GM23338 (cell line): Measurements from ENCODE around the gene CETN2. TPM values are rescaled to one million over a fixed set of nuclear protein-coding genes. Genes with fewer than 3 reads are reported as not detected.

Experiments
- ATAC-seq: fragments of 200-7000 bp; cut with Tn5 transposase; 3 replicates; pipeline ENCODE4 v1.9.1; 2020
- DNase-seq: peaks from one replicate; pipeline ENCODE4 v3.0.0-alpha.2; 2015; ENCODE audit warnings: low spot score
- H2AFZ ChIP-seq: fragments of 200-600 bp; sonication (generic); 2 replicates; pipeline ENCODE4 v1.8.0; 2016; ENCODE audit warnings: antibody characterized with exemption, mild to moderate bottlenecking, moderate library complexity
- H3F3A ChIP-seq: fragments of 200-600 bp; sonication (generic); replicated peaks from 2 replicates; pipeline ENCODE4 v1.8.0; 2017; ENCODE audit warnings: antibody characterized with exemption, mixed run types, low read depth
- H3K27ac ChIP-seq: fragments of 200-600 bp; sonication (generic); 2 replicates; pipeline ENCODE4 v1.6.1; 2016; ENCODE audit warnings: low read depth
- H3K27me3 ChIP-seq: fragments of 200-600 bp; sonication (generic); 2 replicates; pipeline ENCODE4 v1.8.0; 2016; ENCODE audit warnings: mild to moderate bottlenecking, mixed run types, moderate library complexity; ENCODE audit not compliant: insufficient read depth
- H3K36me3 ChIP-seq: fragments of 200-600 bp; sonication (generic); 2 replicates; pipeline ENCODE4 v1.8.0; 2016; ENCODE audit warnings: mild to moderate bottlenecking; ENCODE audit not compliant: insufficient read depth
- H3K4me1 ChIP-seq: fragments of 200-600 bp; sonication (generic); 2 replicates; pipeline ENCODE4 v1.8.0; 2016; ENCODE audit warnings: mild to moderate bottlenecking, moderate library complexity; ENCODE audit not compliant: insufficient read depth
- H3K4me2 ChIP-seq: fragments of 200-600 bp; sonication (generic); 2 replicates; pipeline ENCODE4 v1.7.1; 2017; ENCODE audit warnings: mixed run types
- H3K4me3 ChIP-seq: fragments of 200-600 bp; sonication (generic); 2 replicates; pipeline ENCODE4 v1.6.1; 2016; ENCODE audit warnings: mixed run types
- H3K79me2 ChIP-seq: fragments of 200-600 bp; sonication (generic); replicated peaks from 2 replicates; pipeline ENCODE4 v1.8.0; 2017; ENCODE audit warnings: mild to moderate bottlenecking; ENCODE audit not compliant: insufficient read depth
- H3K9me2 ChIP-seq: fragments of 200-600 bp; sonication (generic); 2 replicates; pipeline ENCODE4 v1.8.0; 2017; ENCODE audit not compliant: insufficient read depth
- H4K20me1 ChIP-seq: fragments of 200-600 bp; sonication (generic); replicated peaks from 2 replicates; pipeline ENCODE4 v1.8.0; 2017; ENCODE audit warnings: mild to moderate bottlenecking; ENCODE audit not compliant: insufficient read depth
- H3K27ac Mint-ChIP-seq: 2 replicates; pipeline ENCODE4 v1.8.0; 2020; ENCODE audit warnings: inconsistent platforms, mild to moderate bottlenecking, moderate library complexity, mixed read lengths
- H3K27me3 Mint-ChIP-seq: 3 replicates; pipeline ENCODE4 v1.8.0; 2022; ENCODE audit warnings: low read depth, mild to moderate bottlenecking, moderate library complexity, mixed read lengths, inconsistent platforms; ENCODE audit not compliant: insufficient read depth, poor library complexity
- H3K36me3 Mint-ChIP-seq: 3 replicates; pipeline ENCODE4 v1.8.0; 2021; ENCODE audit warnings: low read depth, mild to moderate bottlenecking, inconsistent platforms, moderate library complexity, mixed read lengths
- H3K4me1 Mint-ChIP-seq: 3 replicates; pipeline ENCODE4 v1.8.0; 2020; ENCODE audit warnings: mild to moderate bottlenecking, inconsistent platforms, mixed read lengths
- H3K4me3 Mint-ChIP-seq: 3 replicates; pipeline ENCODE4 v1.8.0; 2021; ENCODE audit warnings: moderate library complexity, mild to moderate bottlenecking, inconsistent platforms, mixed read lengths
- H3K9me3 Mint-ChIP-seq: 3 replicates; pipeline ENCODE4 v1.8.0; 2020; ENCODE audit warnings: moderate library complexity, mild to moderate bottlenecking, inconsistent platforms, mixed read lengths
- CREB1 ChIP-seq: fragments of 250-450 bp; sonication (Bioruptor Pico); IDR thresholded peaks from 2 replicates; pipeline ENCODE4 v1.5.0; 2020; ENCODE audit warnings: low read depth, mild to moderate bottlenecking, moderate library complexity
- EZH2 ChIP-seq: fragments of 200-600 bp; sonication (generic); IDR thresholded peaks from one replicate; pipeline ENCODE4 v1.8.0; 2017; ENCODE audit warnings: antibody characterized with exemption, mild to moderate bottlenecking, low read depth; ENCODE audit not compliant: unreplicated experiment
- EZH2phosphoT487 ChIP-seq: fragments of 200-600 bp; sonication (generic); IDR thresholded peaks from one replicate; pipeline ENCODE4 v1.8.1; 2018; ENCODE audit warnings: antibody characterized with exemption; ENCODE audit not compliant: unreplicated experiment
- JUNB ChIP-seq: IDR thresholded peaks from one replicate; pipeline ENCODE4 v1.6.1; 2016; ENCODE audit warnings: antibody characterized with exemption; ENCODE audit not compliant: unreplicated experiment
- NANOG ChIP-seq: IDR thresholded peaks from 2 replicates; pipeline ENCODE4 v1.6.1; 2016; ENCODE audit warnings: antibody characterized with exemption, borderline replicate concordance
- POLR2AphosphoS5 ChIP-seq: IDR thresholded peaks from 2 replicates; pipeline ENCODE4 v1.6.1; 2016; ENCODE audit warnings: antibody characterized with exemption, low read depth
- STAT1 ChIP-seq: IDR thresholded peaks from one replicate; pipeline ENCODE4 v1.6.1; 2016; ENCODE audit warnings: antibody characterized with exemption; ENCODE audit not compliant: unreplicated experiment
- ZNF114 ChIP-seq: fragments of 250-450 bp; sonication (Bioruptor Pico); IDR thresholded peaks from 2 replicates; pipeline ENCODE4 v1.5.0; 2020; ENCODE audit warnings: mild to moderate bottlenecking, moderate library complexity
- ZNF331 ChIP-seq: fragments of 250-450 bp; sonication (Bioruptor Pico); IDR thresholded peaks from 2 replicates; pipeline ENCODE4 v1.5.0; 2020; ENCODE audit warnings: low read depth, mild to moderate bottlenecking, moderate library complexity
- polyA plus RNA-seq: library from polyadenylated mRNA; unstranded; fragments of >200 nt; fragmentation: Nextera tagmentation; extraction: Ambion mirVana; gene quantifications from 2 replicates; pipeline ENCODE4 v1.2.1, GENCODE V29; 2016
- total RNA-seq: library from RNA; depleted of rRNA; stranded (reverse); fragments of >200 nt; shearing (Covaris generic); gene quantifications from 2 replicates; pipeline ENCODE4 v1.2.3, GENCODE V29; 2014
- TF ChIP-seq, protein P1 (sequence below): IDR thresholded peaks from one replicate; pipeline ENCODE4 v1.6.1; 2018; ENCODE audit warnings: antibody characterized with exemption; ENCODE audit not compliant: unreplicated experiment
- TF ChIP-seq, protein P2 (sequence below): fragments of 250-450 bp; sonication (Bioruptor Pico); IDR thresholded peaks from 2 replicates; pipeline ENCODE4 v1.5.0; 2020; ENCODE audit warnings: mild to moderate bottlenecking, moderate library complexity
- TF ChIP-seq, protein P3 (sequence below), 2 experiments: fragments of 200-600 bp in 1 of 2; sonication (generic) in 1 of 2; conservative IDR thresholded peaks; 2 replicates each; pipeline versions ENCODE4 v1.5.1 to v1.6.1; 2016 to 2017; ENCODE audit warnings: antibody characterized with exemption in 2 of 2, low read depth in 2 of 2, mild to moderate bottlenecking in 2 of 2, moderate library complexity in 1 of 2
- TF ChIP-seq, protein P4 (sequence below): IDR thresholded peaks from 2 replicates; pipeline ENCODE4 v1.6.1; 2016; ENCODE audit warnings: antibody characterized with exemption

The CETN2 gene
- total and polyA plus RNA-seq, 2 experiments from 2014 or later = 23.9 to 53.7 TPM

DNA sequence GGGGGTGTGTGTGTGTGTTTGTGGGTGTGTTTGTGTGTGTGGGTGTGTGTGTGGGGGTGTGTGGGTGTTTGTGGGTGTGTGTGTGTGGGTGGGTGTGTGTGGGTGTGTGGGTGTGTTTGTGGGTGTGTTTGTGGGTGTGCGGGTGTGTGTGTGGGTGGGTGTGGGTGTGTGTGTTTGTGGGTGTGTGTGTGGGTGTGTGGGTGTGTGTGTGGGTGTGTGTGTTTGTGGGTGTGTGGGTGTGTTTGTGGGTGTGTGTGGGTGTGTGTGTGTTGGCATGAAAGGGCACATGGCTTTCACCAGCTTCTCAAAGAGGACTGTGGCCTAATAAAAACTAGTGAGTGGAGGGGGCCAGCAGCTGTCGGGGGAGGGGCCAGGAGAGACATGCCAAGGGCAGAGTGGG is 42.0 kb upstream of the CETN2 start:
- 0 out of 2 replicates have a peak overlapping the region, but pooled peaks have one; percentile 65 for H3K27ac Mint-ChIP-seq
- peaks cover 7% of the 10 kb centered on the region; the same call in 2 of the 3 replicates for H3K9me3 Mint-ChIP-seq
- H3K4me1 Mint-ChIP-seq = peaks cover 11% of the 10 kb centered on the region

More for the DNA sequence above, 42.0 kb upstream of the CETN2 start:
- Mint-ChIP-seq H3K27me3 (peaks cover 9% of the 10 kb centered on the region), H3K36me3 (peaks cover 23% of the 10 kb centered on the region), H3K4me3 (no peak overlapping the region)
- no peaks in the 10 kb centered on the region for H3K27me3 ChIP-seq
- H3K4me2 ChIP-seq = no peak overlapping the region
- no peak overlapping the region for H2AFZ ChIP-seq
- ATAC-seq (no peak), DNase-seq (no peak)
- H4K20me1 ChIP-seq = no peaks in the 10 kb centered on the region
- no peaks in the 10 kb centered on the region for H3K9me2 ChIP-seq
- no peaks in the 10 kb centered on the region for H3F3A ChIP-seq
- no peak overlapping the region for H3K27ac ChIP-seq
- H3K36me3 ChIP-seq = no peaks in the 10 kb centered on the region
- TF ChIP-seq, protein P1, sequence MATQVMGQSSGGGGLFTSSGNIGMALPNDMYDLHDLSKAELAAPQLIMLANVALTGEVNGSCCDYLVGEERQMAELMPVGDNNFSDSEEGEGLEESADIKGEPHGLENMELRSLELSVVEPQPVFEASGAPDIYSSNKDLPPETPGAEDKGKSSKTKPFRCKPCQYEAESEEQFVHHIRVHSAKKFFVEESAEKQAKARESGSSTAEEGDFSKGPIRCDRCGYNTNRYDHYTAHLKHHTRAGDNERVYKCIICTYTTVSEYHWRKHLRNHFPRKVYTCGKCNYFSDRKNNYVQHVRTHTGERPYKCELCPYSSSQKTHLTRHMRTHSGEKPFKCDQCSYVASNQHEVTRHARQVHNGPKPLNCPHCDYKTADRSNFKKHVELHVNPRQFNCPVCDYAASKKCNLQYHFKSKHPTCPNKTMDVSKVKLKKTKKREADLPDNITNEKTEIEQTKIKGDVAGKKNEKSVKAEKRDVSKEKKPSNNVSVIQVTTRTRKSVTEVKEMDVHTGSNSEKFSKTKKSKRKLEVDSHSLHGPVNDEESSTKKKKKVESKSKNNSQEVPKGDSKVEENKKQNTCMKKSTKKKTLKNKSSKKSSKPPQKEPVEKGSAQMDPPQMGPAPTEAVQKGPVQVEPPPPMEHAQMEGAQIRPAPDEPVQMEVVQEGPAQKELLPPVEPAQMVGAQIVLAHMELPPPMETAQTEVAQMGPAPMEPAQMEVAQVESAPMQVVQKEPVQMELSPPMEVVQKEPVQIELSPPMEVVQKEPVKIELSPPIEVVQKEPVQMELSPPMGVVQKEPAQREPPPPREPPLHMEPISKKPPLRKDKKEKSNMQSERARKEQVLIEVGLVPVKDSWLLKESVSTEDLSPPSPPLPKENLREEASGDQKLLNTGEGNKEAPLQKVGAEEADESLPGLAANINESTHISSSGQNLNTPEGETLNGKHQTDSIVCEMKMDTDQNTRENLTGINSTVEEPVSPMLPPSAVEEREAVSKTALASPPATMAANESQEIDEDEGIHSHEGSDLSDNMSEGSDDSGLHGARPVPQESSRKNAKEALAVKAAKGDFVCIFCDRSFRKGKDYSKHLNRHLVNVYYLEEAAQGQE = no peak
- TF ChIP-seq ZNF114 (CRISPR knock-in tag) = no peak
- TF ChIP-seq, protein P2, sequence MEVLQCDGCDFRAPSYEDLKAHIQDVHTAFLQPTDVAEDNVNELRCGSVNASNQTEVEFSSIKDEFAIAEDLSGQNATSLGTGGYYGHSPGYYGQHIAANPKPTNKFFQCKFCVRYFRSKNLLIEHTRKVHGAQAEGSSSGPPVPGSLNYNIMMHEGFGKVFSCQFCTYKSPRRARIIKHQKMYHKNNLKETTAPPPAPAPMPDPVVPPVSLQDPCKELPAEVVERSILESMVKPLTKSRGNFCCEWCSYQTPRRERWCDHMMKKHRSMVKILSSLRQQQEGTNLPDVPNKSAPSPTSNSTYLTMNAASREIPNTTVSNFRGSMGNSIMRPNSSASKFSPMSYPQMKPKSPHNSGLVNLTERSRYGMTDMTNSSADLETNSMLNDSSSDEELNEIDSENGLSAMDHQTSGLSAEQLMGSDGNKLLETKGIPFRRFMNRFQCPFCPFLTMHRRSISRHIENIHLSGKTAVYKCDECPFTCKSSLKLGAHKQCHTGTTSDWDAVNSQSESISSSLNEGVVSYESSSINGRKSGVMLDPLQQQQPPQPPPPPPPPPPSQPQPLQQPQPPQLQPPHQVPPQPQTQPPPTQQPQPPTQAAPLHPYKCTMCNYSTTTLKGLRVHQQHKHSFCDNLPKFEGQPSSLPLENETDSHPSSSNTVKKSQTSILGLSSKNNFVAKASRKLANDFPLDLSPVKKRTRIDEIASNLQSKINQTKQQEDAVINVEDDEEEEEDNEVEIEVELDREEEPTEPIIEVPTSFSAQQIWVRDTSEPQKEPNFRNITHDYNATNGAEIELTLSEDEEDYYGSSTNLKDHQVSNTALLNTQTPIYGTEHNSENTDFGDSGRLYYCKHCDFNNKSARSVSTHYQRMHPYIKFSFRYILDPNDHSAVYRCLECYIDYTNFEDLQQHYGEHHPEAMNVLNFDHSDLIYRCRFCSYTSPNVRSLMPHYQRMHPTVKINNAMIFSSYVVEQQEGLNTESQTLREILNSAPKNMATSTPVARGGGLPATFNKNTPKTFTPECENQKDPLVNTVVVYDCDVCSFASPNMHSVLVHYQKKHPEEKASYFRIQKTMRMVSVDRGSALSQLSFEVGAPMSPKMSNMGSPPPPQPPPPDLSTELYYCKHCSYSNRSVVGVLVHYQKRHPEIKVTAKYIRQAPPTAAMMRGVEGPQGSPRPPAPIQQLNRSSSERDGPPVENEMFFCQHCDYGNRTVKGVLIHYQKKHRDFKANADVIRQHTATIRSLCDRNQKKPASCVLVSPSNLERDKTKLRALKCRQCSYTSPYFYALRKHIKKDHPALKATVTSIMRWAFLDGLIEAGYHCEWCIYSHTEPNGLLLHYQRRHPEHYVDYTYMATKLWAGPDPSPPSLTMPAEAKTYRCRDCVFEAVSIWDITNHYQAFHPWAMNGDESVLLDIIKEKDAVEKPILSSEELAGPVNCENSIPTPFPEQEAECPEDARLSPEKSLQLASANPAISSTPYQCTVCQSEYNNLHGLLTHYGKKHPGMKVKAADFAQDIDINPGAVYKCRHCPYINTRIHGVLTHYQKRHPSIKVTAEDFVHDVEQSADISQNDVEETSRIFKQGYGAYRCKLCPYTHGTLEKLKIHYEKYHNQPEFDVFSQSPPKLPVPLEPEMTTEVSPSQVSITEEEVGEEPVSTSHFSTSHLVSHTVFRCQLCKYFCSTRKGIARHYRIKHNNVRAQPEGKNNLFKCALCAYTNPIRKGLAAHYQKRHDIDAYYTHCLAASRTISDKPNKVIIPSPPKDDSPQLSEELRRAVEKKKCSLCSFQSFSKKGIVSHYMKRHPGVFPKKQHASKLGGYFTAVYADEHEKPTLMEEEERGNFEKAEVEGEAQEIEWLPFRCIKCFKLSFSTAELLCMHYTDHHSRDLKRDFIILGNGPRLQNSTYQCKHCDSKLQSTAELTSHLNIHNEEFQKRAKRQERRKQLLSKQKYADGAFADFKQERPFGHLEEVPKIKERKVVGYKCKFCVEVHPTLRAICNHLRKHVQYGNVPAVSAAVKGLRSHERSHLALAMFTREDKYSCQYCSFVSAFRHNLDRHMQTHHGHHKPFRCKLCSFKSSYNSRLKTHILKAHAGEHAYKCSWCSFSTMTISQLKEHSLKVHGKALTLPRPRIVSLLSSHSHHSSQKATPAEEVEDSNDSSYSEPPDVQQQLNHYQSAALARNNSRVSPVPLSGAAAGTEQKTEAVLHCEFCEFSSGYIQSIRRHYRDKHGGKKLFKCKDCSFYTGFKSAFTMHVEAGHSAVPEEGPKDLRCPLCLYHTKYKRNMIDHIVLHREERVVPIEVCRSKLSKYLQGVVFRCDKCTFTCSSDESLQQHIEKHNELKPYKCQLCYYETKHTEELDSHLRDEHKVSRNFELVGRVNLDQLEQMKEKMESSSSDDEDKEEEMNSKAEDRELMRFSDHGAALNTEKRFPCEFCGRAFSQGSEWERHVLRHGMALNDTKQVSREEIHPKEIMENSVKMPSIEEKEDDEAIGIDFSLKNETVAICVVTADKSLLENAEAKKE (CRISPR knock-in tag) = no peak
- no peak for TF ChIP-seq EZH2phosphoT487
- no peak for TF ChIP-seq STAT1
- TF ChIP-seq EZH2 = no peak
- TF ChIP-seq POLR2AphosphoS5 = no peak
- no peak for TF ChIP-seq CREB1 (CRISPR knock-in tag)
- TF ChIP-seq JUNB = no peak
- no peak for TF ChIP-seq NANOG
- no peak for TF ChIP-seq ZNF331 (CRISPR knock-in tag)
- TF ChIP-seq, protein P3, sequence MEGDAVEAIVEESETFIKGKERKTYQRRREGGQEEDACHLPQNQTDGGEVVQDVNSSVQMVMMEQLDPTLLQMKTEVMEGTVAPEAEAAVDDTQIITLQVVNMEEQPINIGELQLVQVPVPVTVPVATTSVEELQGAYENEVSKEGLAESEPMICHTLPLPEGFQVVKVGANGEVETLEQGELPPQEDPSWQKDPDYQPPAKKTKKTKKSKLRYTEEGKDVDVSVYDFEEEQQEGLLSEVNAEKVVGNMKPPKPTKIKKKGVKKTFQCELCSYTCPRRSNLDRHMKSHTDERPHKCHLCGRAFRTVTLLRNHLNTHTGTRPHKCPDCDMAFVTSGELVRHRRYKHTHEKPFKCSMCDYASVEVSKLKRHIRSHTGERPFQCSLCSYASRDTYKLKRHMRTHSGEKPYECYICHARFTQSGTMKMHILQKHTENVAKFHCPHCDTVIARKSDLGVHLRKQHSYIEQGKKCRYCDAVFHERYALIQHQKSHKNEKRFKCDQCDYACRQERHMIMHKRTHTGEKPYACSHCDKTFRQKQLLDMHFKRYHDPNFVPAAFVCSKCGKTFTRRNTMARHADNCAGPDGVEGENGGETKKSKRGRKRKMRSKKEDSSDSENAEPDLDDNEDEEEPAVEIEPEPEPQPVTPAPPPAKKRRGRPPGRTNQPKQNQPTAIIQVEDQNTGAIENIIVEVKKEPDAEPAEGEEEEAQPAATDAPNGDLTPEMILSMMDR (conservative IDR thresholded peaks at IDR 0.05; ENCODE audit: low read depth in 2 of 2) = no peak
- TF ChIP-seq, protein P4, sequence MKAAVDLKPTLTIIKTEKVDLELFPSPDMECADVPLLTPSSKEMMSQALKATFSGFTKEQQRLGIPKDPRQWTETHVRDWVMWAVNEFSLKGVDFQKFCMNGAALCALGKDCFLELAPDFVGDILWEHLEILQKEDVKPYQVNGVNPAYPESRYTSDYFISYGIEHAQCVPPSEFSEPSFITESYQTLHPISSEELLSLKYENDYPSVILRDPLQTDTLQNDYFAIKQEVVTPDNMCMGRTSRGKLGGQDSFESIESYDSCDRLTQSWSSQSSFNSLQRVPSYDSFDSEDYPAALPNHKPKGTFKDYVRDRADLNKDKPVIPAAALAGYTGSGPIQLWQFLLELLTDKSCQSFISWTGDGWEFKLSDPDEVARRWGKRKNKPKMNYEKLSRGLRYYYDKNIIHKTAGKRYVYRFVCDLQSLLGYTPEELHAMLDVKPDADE = no peak
- H3K4me3 ChIP-seq = no peak overlapping the region
- no peaks in the 10 kb centered on the region for H3K79me2 ChIP-seq
- no peaks in the 10 kb centered on the region for H3K4me1 ChIP-seq
